AG09319 (cell line): Measurements from ENCODE around the gene KLC3.

Experiments used
- DNase-seq: peaks from one replicate; pipeline ENCODE4 v3.0.0-alpha.2; 2010; ENCODE audit warnings: low read depth; ENCODE audit errors: extremely low read depth
- TF ChIP-seq, protein P1 (sequence below): IDR thresholded peaks from 2 replicates; pipeline ENCODE4 v1.5.1; 2011; ENCODE audit warnings: low read depth, mild to moderate bottlenecking, inconsistent platforms, low read length, moderate library complexity

KLC3 gene

DNA sequence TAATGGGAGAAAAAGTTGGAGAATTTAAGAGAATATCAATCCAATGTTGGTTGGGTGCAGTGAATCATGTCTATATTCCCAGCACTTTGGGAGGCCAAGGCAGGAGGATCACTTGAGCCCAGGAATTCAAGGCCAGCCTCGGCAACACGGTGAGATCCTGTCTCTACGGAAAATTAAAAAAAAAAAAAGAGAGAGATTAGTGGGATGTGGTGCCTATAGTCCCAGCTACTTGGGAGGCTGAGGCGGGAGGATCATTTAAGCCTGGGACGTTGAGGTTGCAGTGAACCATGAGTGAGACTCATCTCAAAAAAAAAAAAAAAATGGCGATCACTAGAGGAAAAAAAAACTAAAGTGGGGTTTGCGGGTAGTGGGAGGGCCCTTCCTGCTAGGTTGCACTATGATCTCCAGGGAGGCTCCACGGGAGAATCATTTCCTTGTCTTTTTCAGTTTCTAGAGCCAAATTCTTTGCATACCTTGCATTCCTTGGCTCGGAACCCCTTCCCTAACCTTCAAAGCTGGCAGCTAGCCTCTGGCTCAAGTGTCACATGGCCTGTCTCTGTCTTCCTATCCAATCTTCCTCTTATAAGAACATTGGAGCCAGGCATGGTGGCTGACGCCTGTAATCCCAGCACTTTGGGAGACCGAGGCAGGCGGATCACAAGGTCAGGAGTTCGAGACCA is 35.6 kb downstream of the KLC3 start:
- DNase-seq, result peak; percentile 82
- TF ChIP-seq, protein P1, sequence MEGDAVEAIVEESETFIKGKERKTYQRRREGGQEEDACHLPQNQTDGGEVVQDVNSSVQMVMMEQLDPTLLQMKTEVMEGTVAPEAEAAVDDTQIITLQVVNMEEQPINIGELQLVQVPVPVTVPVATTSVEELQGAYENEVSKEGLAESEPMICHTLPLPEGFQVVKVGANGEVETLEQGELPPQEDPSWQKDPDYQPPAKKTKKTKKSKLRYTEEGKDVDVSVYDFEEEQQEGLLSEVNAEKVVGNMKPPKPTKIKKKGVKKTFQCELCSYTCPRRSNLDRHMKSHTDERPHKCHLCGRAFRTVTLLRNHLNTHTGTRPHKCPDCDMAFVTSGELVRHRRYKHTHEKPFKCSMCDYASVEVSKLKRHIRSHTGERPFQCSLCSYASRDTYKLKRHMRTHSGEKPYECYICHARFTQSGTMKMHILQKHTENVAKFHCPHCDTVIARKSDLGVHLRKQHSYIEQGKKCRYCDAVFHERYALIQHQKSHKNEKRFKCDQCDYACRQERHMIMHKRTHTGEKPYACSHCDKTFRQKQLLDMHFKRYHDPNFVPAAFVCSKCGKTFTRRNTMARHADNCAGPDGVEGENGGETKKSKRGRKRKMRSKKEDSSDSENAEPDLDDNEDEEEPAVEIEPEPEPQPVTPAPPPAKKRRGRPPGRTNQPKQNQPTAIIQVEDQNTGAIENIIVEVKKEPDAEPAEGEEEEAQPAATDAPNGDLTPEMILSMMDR, result no peak

DNA sequence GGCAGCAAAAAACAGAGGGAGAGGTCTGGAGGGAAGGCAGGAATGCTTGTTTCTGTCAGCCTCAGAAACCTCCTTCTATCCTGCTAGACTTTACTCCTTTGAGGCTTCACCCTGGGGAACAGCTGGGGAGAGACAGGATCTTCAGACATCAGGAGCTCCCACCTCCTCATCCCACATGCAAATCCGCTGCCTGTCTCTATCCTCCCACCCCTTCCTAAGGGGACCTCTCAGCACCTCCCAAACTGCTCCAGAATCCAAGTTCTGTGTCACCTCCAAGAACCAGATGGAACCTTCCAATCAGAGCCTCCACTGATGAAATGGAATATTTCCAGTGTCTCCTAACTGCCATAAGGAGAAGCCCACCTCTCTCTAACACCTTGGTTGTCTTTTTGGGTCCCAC is 39.6 kb downstream of the KLC3 start:
- TF ChIP-seq, protein P1, result no peak

DNA sequence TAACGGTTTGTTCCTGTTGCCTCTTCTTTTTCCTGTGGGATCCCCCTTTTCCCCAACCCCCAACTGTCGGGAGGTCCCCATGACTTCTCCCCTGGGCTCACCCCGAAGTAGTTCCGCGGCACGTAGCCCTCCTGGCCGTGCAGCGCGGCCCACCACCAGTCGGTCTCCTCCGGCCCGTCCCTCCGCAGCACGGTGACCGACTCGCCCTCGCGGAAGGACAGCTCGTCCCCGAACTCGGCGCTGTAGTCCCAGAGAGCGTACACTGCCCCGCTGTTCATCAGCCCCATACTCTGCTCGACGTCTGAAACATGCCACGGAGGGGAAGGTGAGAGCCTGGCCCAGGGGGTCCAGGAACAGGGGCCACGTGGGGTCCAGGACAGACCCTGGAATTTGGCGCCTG is 41.9 kb downstream of the KLC3 start:
- DNase-seq, result no peak
- TF ChIP-seq, protein P1, result no peak

More for the DNA sequence above, 39.6 kb downstream of the KLC3 start:
- no peak for DNase-seq

DNA sequence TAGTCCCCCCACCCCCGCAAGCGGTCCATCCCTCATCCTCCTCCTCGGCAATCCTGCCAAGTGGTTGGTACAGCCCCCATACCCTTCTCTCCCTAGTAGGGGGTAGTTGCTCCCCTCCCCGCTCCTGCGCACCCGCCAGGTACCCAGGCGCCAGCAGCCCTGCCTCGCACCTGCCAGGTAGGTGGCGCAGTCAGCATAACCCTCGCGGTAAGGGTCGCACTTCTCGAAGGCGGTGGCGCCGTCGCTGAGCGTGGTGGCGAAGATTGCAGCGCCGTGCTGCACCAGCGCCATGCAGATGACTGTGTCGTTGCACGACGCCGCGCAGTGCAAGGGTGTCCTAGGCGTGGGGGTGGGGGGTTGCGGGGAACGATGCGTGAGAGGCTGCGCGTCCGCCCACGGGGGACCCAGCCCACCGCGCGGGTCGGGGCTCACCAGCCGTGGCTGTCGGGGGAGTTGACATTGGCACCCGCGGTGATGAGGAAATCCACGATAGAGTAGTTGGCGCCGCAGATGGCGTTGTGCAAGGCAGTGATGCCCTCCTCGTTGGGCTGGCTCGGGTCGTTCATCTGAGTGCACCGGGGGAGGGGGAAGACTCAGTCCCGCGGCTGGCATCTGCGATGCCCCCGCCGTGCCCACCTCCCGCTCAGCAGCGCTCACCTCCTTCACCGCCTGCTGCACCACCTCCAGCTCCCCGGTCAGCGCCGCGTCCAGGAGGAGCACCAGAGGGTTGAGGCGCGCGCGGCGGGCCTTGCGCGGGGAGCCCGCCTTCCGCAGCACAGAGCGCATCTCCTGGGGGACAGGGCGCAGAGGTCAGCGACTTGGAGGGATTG is 45.1 kb downstream of the KLC3 start:
- TF ChIP-seq, protein P1, result no peak
- no peak for DNase-seq

DNA sequence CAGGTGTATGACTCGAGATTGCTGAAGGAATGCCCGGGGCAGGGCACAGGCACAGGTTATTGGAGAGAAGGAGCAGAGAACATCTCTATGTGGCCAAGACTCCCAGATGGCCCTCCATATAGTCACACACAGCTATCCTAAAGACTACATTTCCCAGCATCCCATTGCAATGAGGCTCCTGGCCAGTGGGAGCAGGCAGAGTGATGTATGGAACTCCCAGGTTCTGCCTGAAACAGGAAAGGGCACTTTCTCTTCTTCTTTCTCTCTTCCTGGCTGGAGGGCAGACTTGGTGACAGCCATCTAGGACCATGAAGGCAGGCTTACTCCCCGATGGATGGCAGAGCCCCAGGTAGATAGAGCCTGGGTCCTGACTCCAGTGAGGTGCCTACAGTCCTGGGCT is 50.8 kb downstream of the KLC3 start:
- TF ChIP-seq, protein P1, result no peak
- DNase-seq, result no peak

DNA sequence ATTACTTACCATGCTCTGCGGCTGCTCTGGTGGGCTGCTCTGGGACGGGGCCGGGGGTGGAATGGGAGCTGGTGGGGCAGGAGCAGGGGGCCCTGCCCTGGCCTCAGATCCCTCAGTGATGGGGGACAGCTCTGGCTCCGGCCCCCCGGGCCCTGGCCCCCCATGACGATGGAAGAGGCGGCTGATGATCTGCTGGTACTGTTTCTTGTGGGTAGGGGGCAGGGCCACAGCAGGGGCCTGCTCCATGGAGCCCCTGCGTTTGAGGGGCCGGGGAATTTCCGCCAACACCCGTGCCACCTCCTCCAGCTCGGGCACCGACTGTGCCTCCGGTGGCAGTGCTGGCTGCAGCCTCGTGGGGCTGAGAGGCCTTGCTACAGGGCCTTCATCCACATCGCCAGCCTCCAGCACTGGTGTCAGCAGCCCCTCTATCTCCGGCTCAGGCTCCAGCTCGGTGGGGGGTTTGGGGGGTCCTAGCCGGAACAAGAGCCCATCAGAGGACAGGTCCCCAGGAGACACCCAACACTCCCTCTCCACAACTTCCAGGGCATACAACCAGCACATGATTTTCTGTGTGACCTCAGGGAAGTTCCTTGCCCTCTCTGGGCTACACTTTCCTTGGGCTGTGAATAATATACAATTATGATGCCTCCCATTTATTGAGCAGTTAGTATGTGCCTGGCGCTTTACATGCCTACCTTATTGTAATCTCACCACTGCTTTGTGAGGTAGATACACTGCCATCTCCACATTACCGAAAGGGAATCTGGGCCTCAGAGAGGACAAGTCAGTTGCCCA is 51.5 kb downstream of the KLC3 start:
- DNase-seq, result no peak
- TF ChIP-seq, protein P1, result no peak
